ENCODE measurements around the gene KSR1.

- TF ChIP-seq CTCF (IDR thresholded peaks at IDR 0.05; ENCODE audit: insufficient read depth, low read depth, low read length), result no peak
- no peak for TF ChIP-seq EZH2 (IDR thresholded peaks at IDR 0.05; ENCODE audit: insufficient read depth, low read length)
These were observed 17.7 kb downstream of the KSR1 start for GRCh38 chr17:27473748-27474609.
